K562 treated with DMSO at 1 percent for 12 hours (cell line): ENCODE measurements around the gene KPNA2. TPM values are rescaled to one million over a fixed set of nuclear protein-coding genes. Genes with fewer than 3 reads are reported as not detected.

Experiments used
- total RNA-seq: library from RNA; unstranded; fragments of 300-600 nt; gene quantifications from 2 replicates; pipeline ENCODE4 v1.2.3, GENCODE V29; 2022; ENCODE audit not compliant: insufficient read depth

Gene KPNA2
- 131 and 213 TPM in 2 replicates for total RNA-seq

GRCh38 chr17:68035523-68036303, at the start of gene KPNA2:
KPNA2 (plus strand) TSS chr17:68035735; CDS start chr17:68037133, 1,398 bp downstream.

GRCh38 chr17:67996301-67997171, 39.0 kb upstream of the KPNA2 start, which contains the start of gene C17orf58:
C17orf58 (minus strand) TSS chr17:67996469; CDS start chr17:67996198, 271 bp downstream.

Other genes starting within 250 kb of the KPNA2 start
- 16.3 and 80.4 TPM in 2 replicates for gene BPTF, start 210.2 kb upstream of the KPNA2 start, total RNA-seq
- gene C17orf58, start 39.3 kb upstream of the KPNA2 start, total RNA-seq = 7.6 and 17.1 TPM in 2 replicates
- gene AMZ2, start 212.3 kb downstream of the KPNA2 start, total RNA-seq = 26.3 and 43.4 TPM in 2 replicates